AG04449 (cell line): ENCODE results near the gene OCA2.

Experiments used
- CTCF ChIA-PET: fragments of 350-600 bp; formaldehyde crosslinking; extraction: SDS; loops from one replicate; lab custom pipeline; 2021; ENCODE audit warnings: antibody characterized with exemption; lab: Yijun Ruan, JAX
- POLR2A ChIA-PET: fragments of 400-600, 350-600 bp; formaldehyde crosslinking; extraction: SDS; loops from one replicate; lab custom pipeline; 2020; ENCODE audit warnings: antibody characterized with exemption, inconsistent platforms; lab: Yijun Ruan, JAX
- DNase-seq: peaks from one replicate; pipeline ENCODE4 v3.0.0-alpha.2; 2010; ENCODE audit warnings: low read depth, low spot score
- H3K4me3 ChIP-seq: 2 replicates; pipeline ENCODE4 v1.5.1; 2011; ENCODE audit warnings: low read depth, mild to moderate bottlenecking, control low read depth, low read length
- CTCF ChIP-seq: IDR thresholded peaks from one replicate; pipeline ENCODE4 v1.5.1; 2011; ENCODE audit warnings: mild to moderate bottlenecking, moderate library complexity, low read length, control low read depth, inconsistent platforms; ENCODE audit not compliant: insufficient read depth; ENCODE audit errors: missing control alignments

The OCA2 gene

GRCh38 chr15:27734785-27735495, 364.2 kb downstream of the OCA2 start:
- no peak for TF ChIP-seq CTCF
- H3K4me3 ChIP-seq, result no peak overlapping the region
- ChIA-PET POLR2A (no interaction called here), CTCF (no interaction called here)
- no peak for DNase-seq

- ChIA-PET CTCF (no interaction called here), POLR2A (no interaction called here)
- no peak overlapping the region for H3K4me3 ChIP-seq
- TF ChIP-seq CTCF, result no peak
- DNase-seq, result no peak
Measured at GRCh38 chr15:27731776-27732175, 367.3 kb downstream of the OCA2 start.

DNA sequence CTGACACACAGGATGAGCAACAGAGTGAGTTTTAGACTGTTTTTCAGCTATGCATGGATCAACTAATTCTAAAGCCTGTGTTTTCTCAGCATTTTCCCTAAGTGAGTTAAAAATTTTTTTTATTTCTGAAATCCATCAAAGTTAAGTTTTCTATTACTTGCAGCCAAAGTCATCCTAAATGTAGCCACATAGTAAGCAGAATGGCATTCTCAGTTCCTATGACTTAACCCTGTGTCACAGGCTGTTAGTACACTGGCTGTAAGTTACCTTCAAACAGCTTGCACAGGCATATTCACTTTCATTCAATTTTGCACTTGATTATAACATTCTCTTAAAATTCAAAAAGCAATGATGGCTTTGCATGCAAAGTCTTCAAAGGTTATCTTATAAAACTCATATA, 368.2 kb downstream of the OCA2 start:
- no peak for TF ChIP-seq CTCF
- ChIA-PET POLR2A (no interaction called here), CTCF (no interaction called here)
- H3K4me3 ChIP-seq, result no peak overlapping the region
- DNase-seq, result no peak

GRCh38 chr15:27725731-27726130, 373.4 kb downstream of the OCA2 start:
- TF ChIP-seq CTCF, result no peak
- H3K4me3 ChIP-seq, result no peak overlapping the region
- CTCF ChIA-PET, result no interaction called here
- no peak for DNase-seq
- POLR2A ChIA-PET, result no interaction called here

DNA sequence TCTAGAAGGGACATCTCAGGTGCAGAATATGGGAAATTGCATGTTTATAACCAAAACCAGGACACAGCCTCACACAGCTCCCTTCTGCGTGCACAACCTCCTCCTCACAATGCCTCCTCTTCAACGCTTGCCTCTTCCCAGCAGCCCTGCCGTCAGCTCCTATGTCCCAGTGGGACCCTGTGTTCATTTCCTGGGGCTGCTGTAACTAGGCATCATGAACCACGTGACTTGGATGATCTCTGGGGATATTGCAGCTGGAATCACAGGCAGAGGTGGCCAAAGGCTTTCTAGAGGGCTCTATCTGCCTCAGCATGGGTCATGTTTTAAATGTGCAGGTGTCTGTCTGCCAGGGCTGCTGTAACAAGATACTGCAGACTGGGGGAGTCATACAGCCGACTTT, 375.3 kb downstream of the OCA2 start:
- no peak overlapping the region for H3K4me3 ChIP-seq
- TF ChIP-seq CTCF, result no peak
- ChIA-PET POLR2A (no interaction called here), CTCF (no interaction called here)
- DNase-seq, result no peak

GRCh38 chr15:27722102-27722501, 377.0 kb downstream of the OCA2 start:
- TF ChIP-seq CTCF, result no peak
- H3K4me3 ChIP-seq, result no peak overlapping the region
- CTCF ChIA-PET, result no interaction called here
- POLR2A ChIA-PET, result no interaction called here
- DNase-seq, result no peak
